GM21717 (cell line): ENCODE results near the gene SHANK1.

Experiments
- ATAC-seq: cut with Tn5 transposase; IDR thresholded peaks from one replicate; pipeline ENCODE4 v1.9.1; 2021; ENCODE audit warnings: mild to moderate bottlenecking, moderate library complexity; ENCODE audit not compliant: unreplicated experiment

The SHANK1 gene

GRCh38 chr19:50729894-50730293, 10.3 kb upstream of the SHANK1 start:
- no peak for ATAC-seq

GRCh38 chr19:50728084-50728737, 8.6 kb upstream of the SHANK1 start:
- ATAC-seq, result no peak

GRCh38 chr19:50725911-50726230, 6.3 kb upstream of the SHANK1 start:
- ATAC-seq, result no peak

- ATAC-seq, result no peak
These were observed 5.8 kb upstream of the SHANK1 start for GRCh38 chr19:50725218-50725910.

GRCh38 chr19:50724522-50725217, 5.1 kb upstream of the SHANK1 start:
- ATAC-seq, result no peak

- ATAC-seq, result no peak
These were observed 4.3 kb upstream of the SHANK1 start for GRCh38 chr19:50723735-50724521.

- no peak for ATAC-seq
These were observed 3.5 kb upstream of the SHANK1 start, which contains the start of gene CLEC11A for GRCh38 chr19:50723069-50723468. TSS of gene CLEC11A (plus strand) at chr19:50723364. CDS start at chr19:50723526, 162 bp downstream.

GRCh38 chr19:50722201-50723013, 2.8 kb upstream of the SHANK1 start:
- no peak for ATAC-seq

- ATAC-seq, result no peak
These were observed 2.0 kb upstream of the SHANK1 start for GRCh38 chr19:50721441-50722137.

- ATAC-seq, result no peak
These were observed 1.3 kb upstream of the SHANK1 start for GRCh38 chr19:50720921-50721381.

- no peak for ATAC-seq
These were observed 749 bp upstream of the SHANK1 start for GRCh38 chr19:50720181-50720920.

GRCh38 chr19:50719119-50719435, 525 bp downstream of the SHANK1 start:
- ATAC-seq, result no peak

GRCh38 chr19:50718255-50719118, 1.1 kb downstream of the SHANK1 start:
- no peak for ATAC-seq

- no peak for ATAC-seq
These were observed 1.7 kb downstream of the SHANK1 start for GRCh38 chr19:50717891-50718254.

- no peak for ATAC-seq
These were observed 2.4 kb downstream of the SHANK1 start for GRCh38 chr19:50717026-50717723.

GRCh38 chr19:50716178-50717025, 3.2 kb downstream of the SHANK1 start:
- no peak for ATAC-seq
